H1 (cell line): ENCODE results near the gene QSOX2. TPM values are rescaled to one million over a fixed set of nuclear protein-coding genes. Genes with fewer than 3 reads are reported as not detected.

Experiments used
- CEBPB ChIP-seq: IDR thresholded peaks from 2 replicates; pipeline ENCODE4 v1.6.1; 2012; ENCODE audit warnings: low read depth, low read length
- CHD1 ChIP-seq: IDR thresholded peaks from 2 replicates; pipeline ENCODE4 v1.6.1; 2012; ENCODE audit warnings: low read depth, low read length, improper control_type of control experiment
- CHD2 ChIP-seq: IDR thresholded peaks from 2 replicates; pipeline ENCODE4 v1.6.1; 2012; ENCODE audit warnings: low read length, improper control_type of control experiment
- CREB1 ChIP-seq: IDR thresholded peaks from 2 replicates; pipeline ENCODE4 v1.6.1; 2012; ENCODE audit warnings: inconsistent platforms
- GABPA ChIP-seq: IDR thresholded peaks from 2 replicates; pipeline ENCODE4 v1.6.1; 2011; ENCODE audit warnings: mild to moderate bottlenecking, low read length, moderate library complexity, borderline replicate concordance; ENCODE audit not compliant: insufficient read depth
- HDAC2 ChIP-seq, 2 experiments: fragments of 300-600 bp in 1 of 2; sonication (generic) in 1 of 2; IDR thresholded peaks; 2 replicates each; pipeline ENCODE4 v1.6.1; 2011 to 2012; ENCODE audit warnings: low read depth in 2 of 2, low read length in 2 of 2, mild to moderate bottlenecking in 2 of 2, moderate library complexity in 2 of 2, borderline replicate concordance in 1 of 2, inconsistent platforms in 1 of 2
- JUN ChIP-seq: IDR thresholded peaks from 2 replicates; pipeline ENCODE4 v1.6.1; 2011; ENCODE audit warnings: low read depth, mild to moderate bottlenecking, improper control_type of control experiment, low read length
- JUND ChIP-seq: IDR thresholded peaks from 2 replicates; pipeline ENCODE4 v1.6.1; 2011; ENCODE audit warnings: mild to moderate bottlenecking, improper control_type of control experiment, low read length
- KDM1A ChIP-seq: fragments of 200-600, 300-600 bp; sonication (generic); IDR thresholded peaks from 2 replicates; pipeline ENCODE4 v1.7.1; 2016; ENCODE audit warnings: mild to moderate bottlenecking, low read length, borderline replicate concordance
- MAFK ChIP-seq: IDR thresholded peaks from 2 replicates; pipeline ENCODE4 v1.6.1; 2012; ENCODE audit warnings: low read depth, mild to moderate bottlenecking, improper control_type of control experiment, low read length
- NANOG ChIP-seq: IDR thresholded peaks from 2 replicates; pipeline ENCODE4 v1.6.1; 2011; ENCODE audit warnings: low read length, low read depth, mild to moderate bottlenecking, inconsistent platforms; ENCODE audit not compliant: insufficient read depth, poor library complexity, severe bottlenecking
- NRF1 ChIP-seq: IDR thresholded peaks from 2 replicates; pipeline ENCODE4 v1.6.1; 2011; ENCODE audit warnings: mild to moderate bottlenecking, low read depth, low read length, improper control_type of control experiment
- POLR2AphosphoS5 ChIP-seq: IDR thresholded peaks from 2 replicates; pipeline ENCODE4 v1.6.1; 2011; ENCODE audit warnings: low read depth, low read length
- RBBP5 ChIP-seq: IDR thresholded peaks from 2 replicates; pipeline ENCODE4 v1.7.1; 2012; ENCODE audit warnings: low read depth, mild to moderate bottlenecking, inconsistent platforms, low read length, moderate library complexity, borderline replicate concordance
- RXRA ChIP-seq: IDR thresholded peaks from 2 replicates; pipeline ENCODE4 v1.6.1; 2011; ENCODE audit warnings: low read depth, mild to moderate bottlenecking, low read length, moderate library complexity; ENCODE audit not compliant: insufficient read depth
- SP1 ChIP-seq: IDR thresholded peaks from 2 replicates; pipeline ENCODE4 v1.6.1; 2011; ENCODE audit warnings: low read depth, low read length
- SP4 ChIP-seq: IDR thresholded peaks from 2 replicates; pipeline ENCODE4 v1.6.1; 2012; ENCODE audit warnings: low read length, inconsistent platforms
- SRF ChIP-seq: IDR thresholded peaks from 2 replicates; pipeline ENCODE4 v1.6.1; 2011; ENCODE audit warnings: mild to moderate bottlenecking, low read depth, low read length, moderate library complexity
- TBP ChIP-seq: IDR thresholded peaks from 2 replicates; pipeline ENCODE4 v1.6.1; 2011; ENCODE audit warnings: low read depth, low read length, improper control_type of control experiment
- polyA plus RNA-seq, 7 experiments: library from polyadenylated mRNA; depleted of rRNA in 3 of 7; stranded (reverse) in 5 of 7; unstranded in 2 of 7; fragments of >200 nt in 5 of 7; fragments of 200-250 nt in 2 of 7; gene quantifications; 1 replicate in 5 of 7; 2 replicates in 1 of 7; 4 replicates in 1 of 7; pipeline versions ENCODE4 v1.2.1 to v1.2.3, GENCODE V29; 2011 to 2013; ENCODE audit warnings: missing spikeins in 2 of 7, mixed read lengths in 2 of 7
- total RNA-seq: library from RNA; stranded (reverse); fragmentation: NEBNext Ultra II Directional; extraction: Animal tissue kit (Norgen Biotek cat#: 25700); gene quantifications from 2 replicates; pipeline ENCODE4 v1.2.1, GENCODE V29; 2021
- TF ChIP-seq, protein P1 (sequence below): IDR thresholded peaks from 2 replicates; pipeline ENCODE4 v1.6.1; 2011; ENCODE audit warnings: low read depth, mild to moderate bottlenecking, low read length; ENCODE audit not compliant: insufficient read depth
- TF ChIP-seq, protein P2 (sequence below), 3 experiments: IDR thresholded peaks; 1 replicate in 2 of 3; 2 replicates in 1 of 3; pipeline versions ENCODE4 v1.5.1 to v1.6.1; 2011; ENCODE audit warnings: low read length in 3 of 3, mild to moderate bottlenecking in 3 of 3, inconsistent platforms in 2 of 3, low read depth in 1 of 3, moderate library complexity in 1 of 3; ENCODE audit not compliant: insufficient read depth in 1 of 3; ENCODE audit errors: control extremely low read depth in 1 of 3

QSOX2 gene
- total and polyA plus RNA-seq, 2 of the 8 experiments (the other 6 are each of a cell fraction or from before 2014, with no cell fraction given), result 18.0 to 28.6 TPM

GRCh38 chr9:136267261-136268111, 21.9 kb upstream of the QSOX2 start (continued):
- TF ChIP-seq NANOG (no peak), JUN (no peak), CHD2 (no peak), JUND (no peak), TBP (no peak), SP4 (no peak), MAFK (no peak), CEBPB (no peak), SRF (no peak), CREB1 (no peak), RBBP5 (no peak; the same call in 1 of the 2 replicates), NRF1 (peak; percentile 51), KDM1A (peak; percentile 35; the same call in 1 of the 2 replicates), HDAC2 (IDR thresholded peaks at IDR 0.05; ENCODE audit: borderline replicate concordance in 1 of 2, low read depth in 2 of 2, low read length in 2 of 2) (peak in 1 of 2 experiments; percentile 53; a peak in 1 of 4 replicates), CHD1 (no peak), SP1 (no peak), GABPA (no peak), POLR2AphosphoS5 (peak; percentile 66; the same call in 1 of the 2 replicates), RXRA (no peak)
- TF ChIP-seq, protein P1, sequence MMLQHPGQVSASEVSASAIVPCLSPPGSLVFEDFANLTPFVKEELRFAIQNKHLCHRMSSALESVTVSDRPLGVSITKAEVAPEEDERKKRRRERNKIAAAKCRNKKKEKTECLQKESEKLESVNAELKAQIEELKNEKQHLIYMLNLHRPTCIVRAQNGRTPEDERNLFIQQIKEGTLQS, result no peak
- TF ChIP-seq, protein P2, sequence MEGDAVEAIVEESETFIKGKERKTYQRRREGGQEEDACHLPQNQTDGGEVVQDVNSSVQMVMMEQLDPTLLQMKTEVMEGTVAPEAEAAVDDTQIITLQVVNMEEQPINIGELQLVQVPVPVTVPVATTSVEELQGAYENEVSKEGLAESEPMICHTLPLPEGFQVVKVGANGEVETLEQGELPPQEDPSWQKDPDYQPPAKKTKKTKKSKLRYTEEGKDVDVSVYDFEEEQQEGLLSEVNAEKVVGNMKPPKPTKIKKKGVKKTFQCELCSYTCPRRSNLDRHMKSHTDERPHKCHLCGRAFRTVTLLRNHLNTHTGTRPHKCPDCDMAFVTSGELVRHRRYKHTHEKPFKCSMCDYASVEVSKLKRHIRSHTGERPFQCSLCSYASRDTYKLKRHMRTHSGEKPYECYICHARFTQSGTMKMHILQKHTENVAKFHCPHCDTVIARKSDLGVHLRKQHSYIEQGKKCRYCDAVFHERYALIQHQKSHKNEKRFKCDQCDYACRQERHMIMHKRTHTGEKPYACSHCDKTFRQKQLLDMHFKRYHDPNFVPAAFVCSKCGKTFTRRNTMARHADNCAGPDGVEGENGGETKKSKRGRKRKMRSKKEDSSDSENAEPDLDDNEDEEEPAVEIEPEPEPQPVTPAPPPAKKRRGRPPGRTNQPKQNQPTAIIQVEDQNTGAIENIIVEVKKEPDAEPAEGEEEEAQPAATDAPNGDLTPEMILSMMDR (IDR thresholded peaks at IDR 0.05; ENCODE audit: control extremely low read depth in 1 of 3, insufficient read depth in 1 of 3, low read depth in 1 of 3, low read length in 3 of 3), result peak in 2 of 3 experiments; percentile 7 to 17; a peak in 1 of 4 replicates
